ENCODE results near the gene TMPO.
A peak's percentile ranks its signal among the peaks of the same experiment; 100 is the strongest.
"Not testable (repeated sequence)": the region's sequence is repeated elsewhere in the genome, so short reads cannot be mapped to it uniquely, and the experiment has no call there.

The TMPO gene, protein sequence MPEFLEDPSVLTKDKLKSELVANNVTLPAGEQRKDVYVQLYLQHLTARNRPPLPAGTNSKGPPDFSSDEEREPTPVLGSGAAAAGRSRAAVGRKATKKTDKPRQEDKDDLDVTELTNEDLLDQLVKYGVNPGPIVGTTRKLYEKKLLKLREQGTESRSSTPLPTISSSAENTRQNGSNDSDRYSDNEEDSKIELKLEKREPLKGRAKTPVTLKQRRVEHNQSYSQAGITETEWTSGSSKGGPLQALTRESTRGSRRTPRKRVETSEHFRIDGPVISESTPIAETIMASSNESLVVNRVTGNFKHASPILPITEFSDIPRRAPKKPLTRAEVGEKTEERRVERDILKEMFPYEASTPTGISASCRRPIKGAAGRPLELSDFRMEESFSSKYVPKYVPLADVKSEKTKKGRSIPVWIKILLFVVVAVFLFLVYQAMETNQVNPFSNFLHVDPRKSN

DNA sequence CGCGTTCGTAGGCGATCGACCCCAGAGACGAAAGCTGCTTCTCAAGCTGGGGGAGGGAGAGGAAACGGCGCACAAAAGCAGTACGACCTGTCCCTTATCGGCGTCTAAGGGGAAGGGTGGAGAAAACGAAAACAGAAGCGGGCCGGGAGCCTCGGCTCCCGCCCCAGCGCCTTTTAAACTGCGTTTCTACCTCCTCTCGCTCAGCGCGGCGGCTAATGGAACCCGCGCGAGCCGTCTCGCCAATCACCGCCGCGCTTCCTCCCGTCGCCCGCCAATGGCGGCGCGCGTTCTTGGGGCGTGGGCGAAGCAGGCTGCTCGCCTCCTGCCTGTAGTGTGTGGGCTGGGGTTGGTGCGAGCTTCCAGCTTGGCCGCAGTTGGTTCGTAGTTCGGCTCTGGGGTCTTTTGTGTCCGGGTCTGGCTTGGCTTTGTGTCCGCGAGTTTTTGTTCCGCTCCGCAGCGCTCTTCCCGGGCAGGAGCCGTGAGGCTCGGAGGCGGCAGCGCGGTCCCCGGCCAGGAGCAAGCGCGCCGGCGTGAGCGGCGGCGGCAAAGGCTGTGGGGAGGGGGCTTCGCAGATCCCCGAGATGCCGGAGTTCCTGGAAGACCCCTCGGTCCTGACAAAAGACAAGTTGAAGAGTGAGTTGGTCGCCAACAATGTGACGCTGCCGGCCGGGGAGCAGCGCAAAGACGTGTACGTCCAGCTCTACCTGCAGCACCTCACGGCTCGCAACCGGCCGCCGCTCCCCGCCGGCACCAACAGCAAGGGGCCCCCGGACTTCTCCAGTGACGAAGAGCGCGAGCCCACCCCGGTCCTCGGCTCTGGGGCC is at the start of gene TMPO:
Gene TMPO, plus strand, starts transcription at position 304 of the 824 bp plus-strand sequence. Its CDS starts 278 bp downstream, at position 582.
- peak; percentile 95 for DNase-seq

DNA sequence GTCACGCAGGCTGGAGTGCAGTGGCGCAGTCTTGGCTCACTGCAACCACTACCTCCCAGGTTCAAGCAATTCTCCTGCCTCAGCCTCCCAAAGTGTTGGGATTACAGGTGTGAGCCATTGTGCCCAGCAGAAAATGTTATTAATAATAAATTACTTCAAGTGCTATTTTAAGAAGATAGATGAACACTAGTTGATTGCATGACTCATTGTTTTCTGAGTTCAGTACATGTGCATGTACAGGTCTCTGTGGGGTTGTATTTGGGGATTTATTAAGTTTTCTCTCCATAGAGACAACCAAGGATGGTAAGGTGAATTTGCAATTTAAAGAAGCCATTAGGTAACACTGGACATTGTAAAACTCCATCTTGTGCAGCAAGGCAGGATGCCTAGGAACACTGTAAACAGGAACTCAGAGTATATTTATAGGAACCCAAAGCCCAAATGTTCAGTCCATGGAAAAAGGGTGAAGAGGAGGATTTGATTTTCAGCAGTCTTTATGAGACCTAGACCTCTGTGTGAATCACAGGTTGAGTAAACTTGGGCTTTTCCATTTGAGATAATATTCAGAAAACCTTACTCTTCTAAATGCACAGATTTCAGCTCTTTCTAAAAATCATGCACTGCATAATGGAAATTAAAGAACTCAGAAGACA is 49.3 kb upstream of the TMPO start:
- no peak for DNase-seq

DNA sequence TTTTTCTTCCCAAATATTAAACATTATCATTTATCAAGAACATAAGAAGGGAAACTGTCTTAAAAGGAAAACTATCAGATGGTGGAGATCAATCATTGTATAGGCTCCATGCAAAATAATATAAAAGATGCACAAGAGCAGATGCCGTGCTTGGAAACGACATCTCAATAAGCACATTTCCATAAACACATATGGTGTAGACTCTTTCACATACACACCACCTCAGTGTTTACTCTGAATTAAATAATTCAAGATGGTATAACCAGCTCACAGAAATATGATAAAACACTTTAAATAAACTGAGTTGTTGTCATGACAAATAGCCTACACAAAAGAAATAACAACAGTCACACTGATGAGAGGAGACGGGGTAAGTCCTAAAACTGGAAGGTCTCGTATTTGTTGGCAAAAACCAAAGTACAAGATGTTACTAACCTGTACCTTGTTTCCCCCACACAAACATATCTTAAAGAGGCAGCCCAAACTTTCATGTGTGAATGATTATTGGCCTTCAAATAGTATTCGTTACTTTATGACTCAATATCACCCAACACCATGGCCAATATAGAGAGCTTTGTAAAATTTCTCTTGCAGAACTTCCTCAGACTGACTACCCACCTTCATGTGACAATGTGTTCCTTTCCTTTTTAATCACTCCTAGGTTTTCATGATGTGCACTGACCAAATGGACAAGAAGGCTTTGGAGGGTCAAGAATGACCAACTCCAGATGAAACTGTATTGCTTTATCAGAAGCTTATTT is 48.6 kb upstream of the TMPO start:
- DNase-seq, result no peak

DNA sequence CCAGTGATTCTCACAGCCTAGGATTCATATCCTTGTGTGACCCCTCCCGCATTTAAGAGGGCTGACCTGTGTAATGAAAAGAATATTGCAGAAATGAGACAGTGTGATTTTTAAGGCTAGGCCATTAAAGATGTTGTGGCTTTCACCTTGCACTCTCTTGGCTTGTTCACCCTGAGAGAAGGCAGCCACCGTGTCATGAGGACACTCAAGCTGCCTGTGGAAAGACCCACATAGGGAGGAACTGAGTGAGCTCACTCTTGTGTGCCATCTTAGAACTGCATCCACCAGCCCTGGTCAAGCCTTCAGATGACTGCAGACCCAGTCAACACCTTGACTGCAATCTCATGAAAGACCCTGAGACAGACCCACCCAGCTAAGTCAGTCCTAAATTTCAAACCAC is 46.3 kb upstream of the TMPO start:
- DNase-seq, result no peak

DNA sequence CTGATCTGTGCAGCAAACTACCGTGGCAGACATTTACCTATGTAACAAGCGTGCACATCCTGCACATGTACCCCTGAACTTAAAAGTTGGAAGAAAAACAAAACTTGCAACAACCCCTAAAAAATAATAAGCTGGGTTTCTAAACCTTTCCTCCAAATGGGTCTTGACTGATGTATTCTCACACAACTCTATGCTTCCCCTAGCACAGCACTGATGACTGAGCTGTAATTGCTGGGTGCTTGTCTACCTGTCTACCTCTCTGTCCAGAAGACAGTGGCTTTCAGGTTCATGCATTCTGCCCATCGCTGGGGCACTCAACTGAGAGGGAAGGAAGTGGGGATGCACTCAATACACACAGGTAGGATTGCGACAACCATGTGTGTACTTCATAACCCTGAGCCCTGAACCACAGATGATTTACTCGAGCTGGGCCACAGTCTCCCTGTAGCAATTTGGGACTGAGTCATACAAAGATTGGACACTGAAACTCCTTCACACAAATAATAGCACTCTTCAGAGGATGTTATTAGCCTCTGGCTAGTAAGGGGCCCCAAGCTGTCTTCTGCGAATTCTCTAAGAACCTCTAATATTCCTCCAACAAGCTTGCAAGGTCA is 44.8 kb upstream of the TMPO start:
- no peak for DNase-seq

DNA sequence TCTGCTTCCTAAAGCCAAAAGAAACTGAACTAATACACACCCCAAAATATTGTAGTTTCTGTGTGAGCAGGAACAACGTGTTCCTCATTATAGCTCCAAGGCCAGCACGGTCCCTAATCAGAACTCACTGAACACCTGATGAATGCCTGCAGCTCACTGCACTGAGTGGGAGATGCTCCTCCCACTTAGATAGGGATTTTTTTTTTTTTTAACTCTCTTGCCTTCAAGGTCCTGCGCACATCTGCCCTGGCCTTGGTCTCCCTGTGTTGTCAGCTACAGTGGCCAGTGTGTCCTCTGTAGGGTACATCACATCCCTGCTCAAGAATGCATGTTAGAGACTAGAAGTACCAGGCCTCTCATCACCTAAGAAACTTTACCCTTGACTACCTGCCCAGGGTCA is 44.3 kb upstream of the TMPO start:
- no peak for DNase-seq

DNA sequence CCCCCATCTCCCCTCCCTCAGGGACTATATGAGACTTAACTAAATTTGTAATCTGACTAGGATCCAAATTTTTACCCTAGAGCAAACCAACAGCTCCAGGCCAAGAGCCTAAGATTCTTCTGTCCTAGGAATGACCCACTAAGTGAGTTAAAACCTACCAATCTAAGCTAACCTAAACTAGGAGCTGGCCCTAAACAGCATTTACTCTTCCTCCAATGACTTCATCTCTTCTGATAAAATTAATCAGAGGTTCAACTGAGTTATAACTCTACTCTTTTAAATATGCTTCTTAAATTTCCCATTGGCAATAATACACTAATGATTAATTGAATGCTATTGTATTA is 39.9 kb upstream of the TMPO start:
- DNase-seq, result no peak

DNA sequence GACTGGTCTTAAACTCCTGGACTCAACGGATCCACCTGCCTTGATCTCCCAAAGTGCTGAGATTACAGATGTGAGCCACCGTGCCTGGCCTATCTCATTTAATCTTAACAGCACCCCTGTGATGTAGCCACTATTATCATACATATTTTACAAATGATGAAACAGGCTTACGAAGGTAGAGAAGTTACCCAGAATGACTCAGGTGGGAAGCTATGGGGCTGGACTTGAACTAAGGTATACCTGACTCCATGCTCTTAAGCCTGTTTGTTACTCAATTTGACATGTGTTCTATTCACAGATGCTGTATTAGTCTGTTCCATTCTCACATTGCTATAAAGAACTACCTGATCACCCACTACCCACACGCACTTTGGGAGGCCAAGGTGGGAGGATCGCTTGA is 36.8 kb upstream of the TMPO start:
- DNase-seq, result no peak

DNA sequence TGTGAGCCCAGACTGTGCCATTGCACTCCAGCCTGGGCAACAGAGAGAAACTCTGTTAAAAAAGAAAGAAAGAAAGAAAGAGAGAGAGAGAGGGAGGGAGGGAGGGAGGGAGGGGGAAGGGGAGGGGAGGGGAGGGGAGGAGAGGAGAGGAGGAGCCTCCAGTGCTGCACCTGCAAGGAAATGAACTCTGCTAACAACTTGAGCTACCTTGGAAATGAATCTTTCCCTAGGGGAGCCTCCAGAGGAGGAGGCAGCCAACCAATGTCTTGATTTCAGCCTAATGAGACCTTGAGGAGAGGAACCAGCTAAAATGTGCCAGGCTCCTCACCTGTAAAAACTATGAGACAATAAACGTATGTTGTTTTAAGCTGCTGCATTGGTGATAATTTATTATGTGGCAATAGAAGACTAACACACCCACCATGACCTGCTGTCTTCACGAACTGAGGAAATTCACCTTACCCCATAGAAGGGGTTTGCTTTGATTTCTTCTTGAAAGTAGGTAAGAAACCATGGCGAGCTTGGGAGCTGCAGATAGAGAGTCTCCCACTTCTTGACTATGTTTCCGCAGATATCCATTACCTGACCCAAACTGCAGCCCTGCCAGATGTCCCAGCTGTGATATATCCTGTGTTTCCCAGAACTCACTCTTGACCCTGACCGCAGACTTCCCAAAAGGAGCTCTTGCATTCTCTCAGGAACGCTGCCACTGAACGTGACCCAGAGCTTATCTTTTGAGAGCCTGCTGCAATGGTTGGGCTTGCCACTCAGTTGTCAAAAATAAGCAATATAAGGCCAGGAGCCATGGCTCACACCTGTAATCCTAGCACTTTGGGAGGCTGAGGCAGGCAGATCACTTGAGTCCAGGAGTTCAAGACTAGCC is 31.5 kb upstream of the TMPO start:
- no peak for DNase-seq

DNA sequence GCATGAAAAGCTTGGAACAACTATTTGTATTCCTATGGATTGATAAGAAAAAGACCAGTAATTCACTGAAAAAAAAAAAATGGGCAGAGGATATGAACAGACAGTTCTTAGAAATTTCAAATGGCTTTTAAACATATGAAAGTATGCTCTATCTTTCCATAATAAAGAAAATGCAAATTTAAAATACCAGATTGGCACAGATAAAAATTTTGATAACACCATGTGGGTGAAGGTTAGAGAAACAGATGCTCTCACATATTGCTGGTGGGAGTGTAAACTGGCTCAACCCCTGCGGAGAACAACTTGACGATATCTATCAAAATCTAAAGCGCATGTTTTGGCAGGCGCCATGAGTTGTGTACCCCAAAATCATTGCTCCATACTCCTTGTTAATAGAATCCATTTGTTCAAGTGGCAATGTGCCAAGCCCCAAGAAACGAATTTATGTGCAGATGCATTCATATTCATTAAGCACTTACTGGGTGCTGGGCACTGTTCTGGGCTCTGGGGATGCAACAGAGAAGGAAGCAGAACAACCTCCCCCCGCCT is 29.5 kb upstream of the TMPO start:
- DNase-seq, result no peak

DNA sequence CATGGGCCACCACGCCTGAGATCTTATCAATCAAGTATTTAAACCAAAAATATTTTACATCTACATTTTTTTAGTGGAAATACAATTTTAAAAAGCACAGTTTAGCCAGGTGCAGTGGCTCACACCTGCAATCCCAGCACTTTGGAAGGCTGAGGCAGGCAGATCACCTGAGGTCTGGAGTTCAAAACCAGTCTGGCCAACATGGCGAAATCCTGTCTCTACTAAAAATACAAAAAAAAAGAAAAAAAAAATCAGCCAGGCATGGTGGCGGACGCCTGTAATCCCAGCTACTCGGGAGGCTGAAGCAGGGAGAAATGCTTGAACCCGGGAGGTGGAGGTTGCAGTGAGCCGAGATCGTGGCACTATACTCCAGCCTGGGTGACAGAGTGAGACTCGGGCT is 27.0 kb upstream of the TMPO start:
- not testable (repeated sequence) for DNase-seq

DNA sequence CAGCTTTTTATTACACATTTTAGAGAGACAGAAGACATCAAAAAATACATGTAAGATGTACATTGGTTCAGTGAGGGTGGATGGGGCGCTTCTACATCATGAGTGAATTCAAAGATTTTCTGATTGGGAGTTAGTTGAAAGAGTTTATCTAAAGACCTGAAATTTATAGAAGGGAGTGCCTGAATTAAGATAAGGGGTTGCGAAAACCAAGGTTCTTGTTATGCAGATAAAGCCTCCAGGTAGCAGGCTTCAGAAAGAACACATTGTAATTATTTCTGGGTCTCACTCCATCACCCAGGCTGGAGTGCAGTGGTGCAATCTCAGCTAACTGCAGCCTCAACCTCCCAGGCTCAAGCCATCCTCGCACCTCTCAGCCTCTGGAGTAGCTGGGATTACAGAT is 26.2 kb upstream of the TMPO start:
- DNase-seq, result no peak

DNA sequence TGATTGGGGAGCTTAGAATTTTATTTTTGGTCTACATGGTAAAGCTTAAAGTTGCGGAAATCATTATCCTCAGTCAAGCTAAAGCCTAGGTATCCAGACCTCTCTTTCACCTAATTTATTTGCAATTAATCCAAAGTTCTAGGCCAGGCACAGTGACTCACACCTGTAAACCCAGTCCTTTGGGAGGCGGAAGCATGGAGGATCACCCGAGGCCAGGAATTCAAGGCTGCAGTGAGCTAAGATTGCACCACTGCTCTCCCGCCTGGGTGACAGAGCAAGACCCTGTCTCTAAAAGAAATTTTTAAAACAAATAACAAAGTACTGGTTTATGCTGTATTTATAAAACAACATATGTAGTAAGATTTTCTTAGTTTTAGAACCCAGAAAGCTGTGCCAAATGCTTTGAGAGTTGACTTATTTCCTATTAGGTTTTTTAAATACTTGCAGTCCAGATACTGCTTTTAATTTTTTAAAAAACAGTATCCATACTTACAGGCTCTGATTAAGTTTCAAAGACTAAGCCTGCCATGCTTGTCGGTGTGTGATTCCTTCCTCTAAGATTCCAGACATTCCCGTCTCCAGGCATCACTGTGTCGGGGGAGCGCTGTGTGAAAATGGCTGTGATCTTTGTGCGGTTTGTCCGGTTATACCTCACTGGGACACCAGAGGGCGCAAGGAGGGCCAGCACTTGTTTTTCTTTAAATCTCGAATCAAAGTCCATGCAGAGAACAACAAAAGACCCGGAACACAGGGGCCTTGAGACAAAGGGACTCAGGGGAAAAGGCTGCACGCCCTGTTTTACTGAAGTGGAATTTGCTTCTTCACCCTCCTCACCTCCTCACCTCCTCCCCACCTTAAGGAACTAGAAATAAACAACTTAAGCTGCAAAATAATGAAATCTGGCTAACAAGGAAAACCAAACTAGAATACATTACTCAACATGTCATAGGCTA is 24.6 kb upstream of the TMPO start:
- DNase-seq, result peak; percentile 85

DNA sequence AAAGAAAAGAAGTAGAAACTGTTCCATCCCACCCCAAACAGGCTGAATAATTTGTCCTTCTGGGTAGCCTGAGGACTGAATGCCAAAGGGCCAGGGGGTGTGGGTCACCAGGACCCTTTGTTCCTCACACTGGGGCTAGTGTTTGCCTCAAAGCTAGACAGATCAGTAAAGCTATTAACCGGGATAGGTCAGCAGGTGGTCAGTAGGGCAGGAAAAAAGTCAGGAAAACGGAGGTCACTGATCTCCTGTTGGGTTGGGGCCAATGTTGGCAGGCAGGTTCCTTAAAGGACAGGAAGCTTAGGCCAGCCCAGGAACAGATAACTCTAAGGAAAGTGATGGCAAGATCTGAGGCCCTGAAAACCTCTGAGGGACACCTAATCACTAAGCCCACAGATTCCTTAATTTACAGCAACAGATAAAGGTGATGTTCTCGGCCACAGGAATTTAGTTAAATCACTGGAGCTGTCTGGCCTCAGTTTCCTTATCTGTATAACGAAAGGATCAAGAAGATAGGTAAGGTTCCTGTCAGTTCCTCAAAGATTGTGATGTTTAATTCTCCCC is 22.7 kb upstream of the TMPO start:
- no peak for DNase-seq

DNA sequence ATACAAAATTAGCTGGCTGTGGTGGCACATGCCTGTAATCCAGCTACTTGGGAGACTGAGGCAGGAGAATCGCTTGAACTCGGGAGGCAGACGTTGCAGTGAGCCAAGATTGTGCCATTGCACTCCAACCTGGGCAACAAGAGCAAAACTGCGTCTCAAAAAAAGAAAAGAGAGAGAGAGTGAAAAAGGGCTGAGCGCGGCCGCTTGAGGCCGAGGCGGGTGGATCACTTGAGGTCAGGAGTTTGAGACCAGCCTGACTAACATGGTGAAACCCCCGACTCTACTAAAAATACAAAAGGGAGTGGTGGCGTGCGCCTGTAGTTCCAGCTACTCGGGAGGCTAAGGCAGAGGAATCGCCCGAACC is 14.1 kb upstream of the TMPO start:
- not testable (repeated sequence) for DNase-seq

DNA sequence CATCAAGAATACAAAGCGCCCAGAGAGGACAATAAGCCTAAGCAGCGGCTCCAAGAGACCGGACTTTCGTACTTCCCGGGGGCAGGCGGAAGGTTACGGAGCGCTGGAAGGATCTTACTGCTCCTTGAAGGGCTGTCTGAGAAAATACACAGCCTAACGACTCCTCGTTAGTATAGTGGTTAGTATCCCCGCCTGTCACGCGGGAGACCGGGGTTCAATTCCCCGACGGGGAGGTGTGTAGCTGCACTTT is 12.1 kb upstream of the TMPO start:
- peak; percentile 86 for DNase-seq

DNA sequence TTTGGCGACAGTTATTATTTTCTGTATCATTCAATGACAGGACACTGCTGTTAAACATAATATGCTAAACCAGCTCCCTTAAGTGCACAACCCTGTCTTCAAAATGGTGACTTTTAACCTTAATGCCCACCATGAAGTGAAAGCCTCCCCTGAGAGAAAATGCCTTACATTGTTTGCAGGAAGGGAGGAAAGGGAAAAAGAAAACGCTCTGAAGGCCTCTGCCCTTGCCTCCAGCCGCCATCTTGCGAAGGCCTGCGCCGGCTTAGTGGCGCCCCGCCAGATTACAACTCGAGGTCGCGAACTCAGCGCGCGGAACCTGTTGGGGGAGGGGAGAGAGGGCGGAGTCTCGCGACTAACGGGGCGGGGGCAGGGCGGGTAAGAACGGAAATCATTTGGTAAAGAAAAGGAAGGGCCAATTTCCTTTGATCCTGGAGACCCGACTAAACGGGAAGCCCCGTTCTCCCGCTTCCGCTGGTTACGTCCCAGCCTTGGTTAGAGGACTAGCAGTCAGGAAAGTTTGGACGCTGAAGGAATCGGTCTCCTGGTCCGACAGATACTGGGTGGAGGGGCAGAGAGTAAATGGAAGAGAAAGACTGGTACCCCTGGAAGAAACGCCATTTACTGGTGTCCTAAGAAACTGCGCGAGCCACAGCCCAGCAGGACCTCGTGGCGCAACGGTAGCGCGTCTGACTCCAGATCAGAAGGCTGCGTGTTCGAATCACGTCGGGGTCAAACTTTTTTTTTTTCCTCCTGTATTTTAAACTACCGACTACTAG is 11.6 kb upstream of the TMPO start:
- DNase-seq, result peak; percentile 92

DNA sequence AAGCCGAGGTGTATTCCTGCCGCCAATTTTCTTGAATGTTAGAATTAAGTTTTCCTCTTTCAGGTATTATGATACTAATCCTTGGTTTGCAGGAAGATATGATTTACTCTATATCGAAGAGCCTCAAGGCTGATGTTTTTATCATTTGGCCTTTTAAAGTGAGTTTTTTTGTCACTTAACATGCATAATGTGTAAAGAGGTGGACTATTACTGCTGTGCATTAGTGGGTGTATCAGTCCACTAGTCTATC is 11.1 kb upstream of the TMPO start:
- DNase-seq, result no peak

DNA sequence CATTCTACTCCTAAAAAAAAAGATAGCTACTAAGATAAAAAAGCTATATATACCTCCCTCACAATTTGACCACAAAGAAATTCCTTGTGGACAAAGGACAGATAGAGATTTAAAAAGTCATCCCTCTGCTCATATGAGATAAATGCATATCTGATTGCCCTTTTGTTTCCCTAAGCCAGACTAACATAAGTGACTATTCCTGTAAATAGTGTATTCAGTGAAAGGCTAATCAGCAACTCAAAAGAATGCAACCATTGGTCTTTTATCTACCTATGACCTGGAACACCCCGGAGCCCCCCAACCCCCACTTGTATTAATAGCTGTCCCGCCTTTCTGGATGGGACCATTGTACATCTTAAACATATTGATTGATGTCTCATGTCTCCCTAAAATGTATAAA is 6.3 kb upstream of the TMPO start:
- no peak for DNase-seq

Data from activated naive CD4-positive, alpha-beta T cell treated with Interleukin-2 at 50 U/mL for 16 hours (primary cell).